GM18507 (cell line): ENCODE data around the gene C2CD2L.
A peak's percentile ranks its signal among the peaks of the same experiment; 100 is the strongest.
"Not testable (repeated sequence)": the region's sequence is repeated elsewhere in the genome, so short reads cannot be mapped to it uniquely, and the experiment has no call there.

Source experiments
- DNase-seq: peaks from one replicate; pipeline ENCODE4 v3.0.0; 2011; ENCODE audit warnings: low read depth; ENCODE audit not compliant: insufficient read length; ENCODE audit errors: extremely low spot score
- FAIRE-seq: peaks from 2 replicates; lab custom pipeline; 2011; peaks lifted over from hg19 to GRCh38; lab: Jason Lieb, UNC

Gene C2CD2L

DNA sequence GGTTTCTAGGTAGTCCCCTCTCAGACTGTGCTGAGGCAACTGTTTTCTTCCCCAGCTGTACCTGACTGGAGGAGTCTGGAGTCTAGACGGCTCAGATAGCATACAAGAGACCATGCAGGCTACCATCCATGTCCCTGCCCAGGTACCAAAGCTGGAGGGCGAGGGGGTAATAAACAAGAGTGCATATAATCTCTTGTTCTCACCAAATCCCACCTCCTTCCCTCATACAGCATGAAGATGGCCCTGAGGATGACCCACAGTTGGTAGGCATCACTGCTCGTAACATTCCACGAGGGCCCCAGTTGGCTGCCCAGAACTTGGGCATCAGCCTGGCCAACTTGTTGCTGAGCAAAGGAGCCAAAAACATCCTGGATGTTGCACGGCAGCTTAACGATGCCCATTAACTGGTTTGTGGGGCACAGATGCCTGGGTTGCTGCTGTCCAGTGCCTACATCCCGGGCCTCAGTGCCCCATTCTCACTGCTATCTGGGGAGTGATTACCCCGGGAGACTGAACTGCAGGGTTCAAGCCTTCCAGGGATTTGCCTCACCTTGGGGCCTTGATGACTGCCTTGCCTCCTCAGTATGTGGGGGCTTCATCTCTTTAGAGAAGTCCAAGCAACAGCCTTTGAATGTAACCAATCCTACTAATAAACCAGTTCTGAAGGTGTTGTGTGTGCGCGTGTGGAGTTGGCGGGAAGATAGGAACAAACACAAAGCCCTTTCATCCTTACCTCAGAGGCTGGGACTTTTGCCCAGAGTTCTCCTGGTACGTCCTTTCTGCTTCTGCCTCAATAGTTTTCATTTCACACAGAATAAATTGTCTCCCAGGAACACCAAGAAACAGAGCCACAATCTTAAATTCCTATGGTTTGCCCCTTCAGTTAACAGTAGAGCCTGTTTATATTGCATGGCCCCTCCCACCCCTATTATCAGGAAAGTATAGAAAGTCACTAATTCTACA is 14.0 kb upstream of the C2CD2L start:
- DNase-seq (no peak), FAIRE-seq (no peak)

DNA sequence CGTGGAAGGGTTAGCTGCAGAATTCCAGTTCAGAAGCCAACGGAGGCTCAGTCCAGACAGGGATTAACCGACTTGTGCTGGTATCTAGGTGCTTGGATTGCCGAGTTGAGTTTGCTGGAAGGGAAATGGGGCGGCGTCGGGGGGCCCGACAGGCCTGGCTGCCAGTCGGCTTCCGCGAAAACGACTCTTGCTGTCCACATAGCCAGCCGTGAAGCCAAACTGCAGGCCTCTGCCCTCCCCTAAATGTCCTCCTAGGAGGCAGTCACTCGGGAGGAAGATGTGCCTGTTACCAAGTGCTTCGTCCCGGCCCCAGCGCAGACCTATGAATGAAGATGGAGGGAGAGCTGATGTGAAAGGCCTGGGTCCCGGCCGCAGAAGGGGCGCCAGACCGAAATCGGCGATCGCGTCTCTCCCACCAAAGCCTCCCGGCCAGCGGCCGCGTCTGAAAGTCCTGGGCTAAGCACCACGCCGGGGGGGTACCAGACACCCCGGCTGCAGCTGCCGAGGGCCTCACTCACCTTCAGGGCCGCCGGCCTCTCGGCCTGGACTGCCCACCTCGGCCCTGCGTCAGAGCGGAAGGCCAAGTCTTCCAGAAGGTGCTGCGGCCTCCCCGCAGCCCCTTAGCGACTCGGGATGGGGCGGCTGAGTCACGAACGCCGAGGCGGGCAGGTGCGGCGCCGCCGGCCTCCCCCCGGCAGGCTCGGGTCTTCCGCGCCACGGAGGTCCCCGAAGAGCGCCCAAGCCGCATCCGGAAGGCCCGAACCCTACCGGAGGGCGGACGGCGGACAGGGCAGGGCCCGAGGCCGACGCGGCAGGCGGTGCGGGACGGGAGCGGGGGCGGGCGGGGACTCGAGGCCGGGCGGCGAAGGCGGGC is 13.0 kb upstream of the C2CD2L start:
- DNase-seq (no peak), FAIRE-seq (no peak)

DNA sequence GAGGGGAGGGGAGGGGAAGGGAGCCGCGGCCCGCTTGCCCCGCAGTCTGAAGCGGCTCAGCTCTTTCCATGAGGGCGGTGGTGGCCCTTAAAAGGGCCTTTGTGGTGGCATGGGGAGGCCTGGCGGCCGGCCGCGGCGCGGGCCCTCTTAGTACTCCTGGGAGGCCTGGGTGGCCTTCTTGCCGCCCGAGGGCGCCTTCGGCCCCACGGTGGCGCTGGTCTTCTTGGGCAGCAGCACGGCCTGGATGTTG is 12.4 kb upstream of the C2CD2L start:
- FAIRE-seq, result no peak
- DNase-seq, result no peak

DNA sequence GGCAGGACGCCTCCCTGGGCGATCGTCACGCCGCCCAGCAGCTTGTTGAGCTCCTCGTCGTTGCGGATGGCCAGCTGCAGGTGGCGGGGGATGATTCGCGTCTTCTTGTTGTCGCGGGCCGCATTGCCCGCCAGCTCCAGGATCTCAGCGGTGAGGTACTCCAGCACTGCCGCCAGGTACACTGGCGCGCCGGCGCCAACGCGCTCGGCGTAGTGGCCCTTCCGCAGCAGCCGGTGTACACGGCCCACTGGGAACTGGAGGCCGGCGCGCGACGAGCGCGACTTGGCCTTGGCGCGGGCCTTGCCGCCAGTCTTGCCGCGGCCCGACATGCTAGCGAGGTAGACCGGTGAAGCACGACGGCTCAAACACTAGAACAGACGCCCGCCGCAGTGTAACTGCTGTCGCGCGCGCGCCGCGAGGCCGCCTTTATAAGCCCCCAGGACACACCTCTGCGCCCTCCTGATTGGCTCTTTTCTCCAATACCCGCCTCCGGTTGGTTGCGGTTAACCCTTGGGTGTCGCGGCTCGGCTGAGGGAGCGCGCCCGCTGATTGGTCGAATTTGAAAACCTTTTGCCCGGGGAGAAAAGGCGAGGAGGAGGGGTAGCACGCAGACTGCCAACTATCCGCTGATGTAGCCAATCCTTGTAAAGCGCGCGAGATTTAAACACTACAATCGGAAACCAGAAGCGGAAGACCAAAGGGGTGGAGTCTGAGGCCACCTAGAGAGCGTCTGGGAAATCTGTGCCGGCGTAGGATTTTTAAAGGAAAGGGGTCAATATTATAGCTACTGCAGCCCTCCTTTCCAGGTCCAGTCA is 11.9 kb upstream of the C2CD2L start:
- peak; percentile 96 for DNase-seq
- FAIRE-seq, result peak; percentile 99

DNA sequence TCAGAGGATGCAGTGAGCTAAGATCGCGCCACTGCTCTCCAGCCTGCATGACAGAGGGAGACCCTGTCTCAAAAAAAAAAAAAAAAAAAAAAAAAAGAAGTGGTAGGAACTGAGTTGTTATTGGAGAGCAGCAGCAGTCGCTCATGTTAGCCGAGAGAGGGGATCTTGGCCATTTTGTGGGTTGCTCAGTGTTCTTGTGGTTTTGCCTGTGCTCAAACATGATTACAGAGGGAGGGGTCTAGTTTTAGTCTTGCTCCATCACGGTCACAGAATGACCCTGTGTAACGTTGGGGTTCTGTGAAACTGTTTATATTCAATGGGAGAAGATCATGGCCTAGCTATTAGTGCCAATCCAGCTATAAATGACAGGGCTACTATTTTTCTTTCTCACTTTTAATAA is 7.4 kb upstream of the C2CD2L start:
- FAIRE-seq (no peak), DNase-seq (no peak)

DNA sequence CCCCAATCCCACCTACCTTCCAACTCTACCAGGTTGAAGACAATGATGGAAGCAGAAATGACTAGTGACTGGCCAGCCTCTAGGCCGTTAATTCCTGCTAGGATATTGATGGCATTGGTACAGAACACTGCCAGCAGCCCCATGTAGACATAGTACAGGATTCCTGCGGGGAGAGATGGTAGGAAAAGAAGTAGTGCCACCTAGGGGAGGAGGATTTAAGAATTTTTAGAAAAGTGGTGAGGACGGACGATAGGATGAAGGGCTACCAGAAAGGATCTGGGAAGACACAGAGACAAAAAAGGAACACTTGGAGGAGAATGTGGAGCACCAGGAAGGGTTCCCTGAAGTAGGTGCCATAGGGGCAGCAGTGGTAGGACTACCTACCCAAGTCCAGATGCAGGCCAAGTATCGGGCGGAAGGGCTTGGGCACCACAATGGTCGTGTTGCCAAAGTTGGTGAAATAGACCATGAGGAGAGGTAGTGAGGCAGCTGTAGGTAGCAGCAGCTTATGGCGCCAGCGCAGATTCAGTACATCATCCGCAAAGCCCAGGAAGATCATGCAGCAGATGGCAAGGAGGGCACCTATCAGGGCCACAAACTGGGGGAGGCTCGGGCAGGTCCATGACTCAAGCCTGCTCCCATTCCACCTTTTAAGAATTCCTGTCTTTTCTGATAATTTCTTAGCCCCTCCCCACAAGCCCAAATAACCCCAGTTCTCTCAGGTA is 6.7 kb upstream of the C2CD2L start:
- no peak for DNase-seq
- FAIRE-seq, result peak; percentile 53

DNA sequence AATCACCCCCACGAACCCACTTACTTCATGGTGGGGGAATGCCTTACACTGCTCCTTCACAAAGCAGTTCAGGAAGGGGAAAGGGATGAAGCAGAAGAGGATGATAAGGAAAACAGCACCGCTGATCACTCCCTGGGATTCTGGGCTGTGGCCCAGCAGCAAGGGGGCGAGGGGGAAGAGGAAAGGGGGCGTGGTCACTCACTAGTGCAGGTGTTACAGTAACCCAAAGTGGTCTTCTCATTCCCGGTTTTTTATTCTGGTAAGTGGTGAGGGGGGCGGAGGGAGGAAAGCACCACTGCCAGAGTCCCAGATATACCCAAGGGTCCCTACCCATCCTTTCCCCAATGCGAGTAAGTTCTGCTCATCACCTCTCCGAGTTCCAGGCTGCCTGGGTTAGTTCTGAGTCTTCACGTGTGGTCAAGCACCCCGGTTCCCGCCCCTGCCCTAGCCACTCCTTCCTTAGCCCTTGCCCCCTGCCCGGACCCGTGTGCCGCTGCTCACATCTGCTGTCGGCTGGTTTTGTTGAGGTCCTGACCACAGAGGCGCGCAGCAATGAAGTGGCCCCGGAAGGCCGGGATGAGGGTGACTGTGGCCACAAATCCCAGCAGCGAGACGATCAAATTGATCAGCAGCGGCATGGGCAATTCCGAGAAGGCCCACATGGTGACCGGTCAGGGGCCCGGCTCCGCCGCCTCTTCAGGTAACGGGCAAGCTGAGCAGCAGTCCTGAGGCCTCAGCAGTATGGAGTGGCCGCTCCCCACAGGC is 6.0 kb upstream of the C2CD2L start:
- DNase-seq (no peak), FAIRE-seq (no peak)

DNA sequence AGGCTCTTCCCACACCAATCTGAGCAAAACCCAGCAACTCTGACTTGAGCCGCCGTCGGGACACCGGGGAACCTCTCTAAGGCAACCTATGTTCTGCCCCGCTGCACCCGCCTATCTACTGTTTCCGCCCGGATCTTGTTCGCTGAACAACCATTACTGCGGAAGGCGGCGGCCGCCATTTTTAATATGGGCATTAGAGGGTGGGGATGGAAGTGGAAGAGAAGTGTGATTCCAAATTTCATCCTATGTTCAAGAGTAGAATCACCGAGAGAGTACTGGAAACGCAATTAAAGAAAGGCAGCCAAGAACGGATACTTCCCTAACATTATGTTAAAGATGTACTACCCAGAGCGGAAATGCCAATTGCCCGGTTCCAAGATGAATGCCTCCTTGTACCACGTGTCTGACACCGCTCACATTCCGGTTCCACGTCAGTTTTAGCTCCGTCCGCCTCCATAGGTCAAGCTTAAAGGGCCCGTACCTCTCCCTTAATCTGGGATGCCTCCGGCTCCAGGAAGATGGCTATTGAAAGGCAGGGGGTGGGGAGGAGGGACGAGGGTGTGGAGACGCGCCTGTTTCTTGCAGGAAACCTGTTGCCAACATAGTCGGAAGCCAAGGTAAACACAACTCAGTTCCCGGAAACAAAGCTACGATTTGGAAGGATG is 5.3 kb upstream of the C2CD2L start, which contains the start of gene DPAGT1:
Gene DPAGT1, minus strand, starts transcription at position 95 of the 665 bp plus-strand sequence. CDS start 198 bp downstream, outside the sequence.
- DNase-seq (no peak), FAIRE-seq (peak; percentile 93)

DNA sequence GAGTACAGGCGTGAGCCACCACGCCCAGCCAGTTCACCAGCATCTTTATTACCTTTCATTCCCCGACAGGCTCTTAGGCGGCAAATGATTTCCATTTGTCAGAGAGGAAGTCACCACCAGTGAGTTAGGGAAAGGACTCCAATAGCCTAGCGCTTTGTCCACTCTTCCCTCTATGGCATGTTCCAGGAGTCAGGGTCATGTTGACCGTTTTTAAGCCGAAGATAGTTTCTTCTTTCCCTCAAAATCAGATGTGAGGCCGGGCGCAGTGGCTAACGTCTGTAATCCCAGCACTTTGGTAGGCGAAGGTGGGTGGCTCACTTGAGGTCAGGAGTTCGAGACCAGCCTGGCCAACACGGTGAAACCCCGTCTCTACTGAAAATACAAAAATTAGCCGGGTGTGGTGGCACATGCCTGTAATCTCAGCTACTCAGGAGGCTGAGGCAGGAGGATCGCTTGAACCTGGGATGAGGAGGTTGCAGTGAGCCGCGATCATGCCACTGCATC is 3.9 kb upstream of the C2CD2L start:
- not testable (repeated sequence) for FAIRE-seq, DNase-seq

DNA sequence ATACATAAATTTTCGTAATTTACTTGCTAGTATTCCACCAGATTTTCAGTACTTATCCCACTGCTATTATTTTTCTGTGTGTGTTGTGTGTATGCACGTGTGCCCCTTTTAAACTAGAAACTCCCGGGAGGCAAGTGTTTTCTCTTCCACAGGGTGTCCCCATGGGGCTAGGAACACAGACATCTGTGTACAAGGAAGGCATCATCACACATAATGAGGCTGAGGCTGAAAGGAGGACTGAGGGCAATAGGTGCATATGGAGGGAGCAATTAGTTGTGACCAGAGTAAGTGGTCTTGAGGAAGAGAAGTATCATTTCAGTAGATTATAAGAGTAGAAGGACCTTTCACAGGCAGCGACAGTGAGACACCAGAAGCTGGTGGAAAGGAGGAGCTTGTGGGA is 3.4 kb upstream of the C2CD2L start:
- DNase-seq (no peak), FAIRE-seq (no peak)

DNA sequence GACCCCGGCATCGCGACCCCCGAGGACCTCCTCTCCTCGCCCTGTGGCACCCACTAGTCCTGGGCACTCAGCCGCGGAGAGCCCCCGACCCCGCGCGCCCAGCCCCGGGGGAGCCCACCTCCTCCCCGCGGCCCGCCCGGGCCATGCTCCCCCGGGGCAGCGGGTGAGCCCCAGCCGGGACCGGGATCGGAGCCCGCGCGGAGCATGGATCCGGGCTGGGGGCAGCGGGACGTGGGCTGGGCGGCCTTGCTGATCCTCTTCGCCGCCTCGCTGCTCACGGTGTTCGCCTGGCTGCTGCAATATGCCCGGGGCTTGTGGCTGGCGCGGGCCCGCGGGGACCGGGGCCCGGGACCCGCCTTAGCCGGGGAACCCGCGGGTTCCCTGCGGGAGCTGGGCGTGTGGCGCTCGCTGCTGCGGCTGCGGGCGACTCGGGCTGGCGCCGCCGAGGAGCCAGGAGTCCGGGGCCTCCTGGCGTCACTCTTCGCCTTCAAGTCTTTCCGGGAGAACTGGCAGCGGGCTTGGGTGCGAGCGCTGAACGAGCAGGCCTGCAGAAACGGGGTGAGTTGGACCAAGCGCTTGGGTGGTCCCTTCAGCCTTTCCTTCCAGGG is 498 bp downstream of the C2CD2L start:
- no peak for FAIRE-seq
- no peak for DNase-seq

DNA sequence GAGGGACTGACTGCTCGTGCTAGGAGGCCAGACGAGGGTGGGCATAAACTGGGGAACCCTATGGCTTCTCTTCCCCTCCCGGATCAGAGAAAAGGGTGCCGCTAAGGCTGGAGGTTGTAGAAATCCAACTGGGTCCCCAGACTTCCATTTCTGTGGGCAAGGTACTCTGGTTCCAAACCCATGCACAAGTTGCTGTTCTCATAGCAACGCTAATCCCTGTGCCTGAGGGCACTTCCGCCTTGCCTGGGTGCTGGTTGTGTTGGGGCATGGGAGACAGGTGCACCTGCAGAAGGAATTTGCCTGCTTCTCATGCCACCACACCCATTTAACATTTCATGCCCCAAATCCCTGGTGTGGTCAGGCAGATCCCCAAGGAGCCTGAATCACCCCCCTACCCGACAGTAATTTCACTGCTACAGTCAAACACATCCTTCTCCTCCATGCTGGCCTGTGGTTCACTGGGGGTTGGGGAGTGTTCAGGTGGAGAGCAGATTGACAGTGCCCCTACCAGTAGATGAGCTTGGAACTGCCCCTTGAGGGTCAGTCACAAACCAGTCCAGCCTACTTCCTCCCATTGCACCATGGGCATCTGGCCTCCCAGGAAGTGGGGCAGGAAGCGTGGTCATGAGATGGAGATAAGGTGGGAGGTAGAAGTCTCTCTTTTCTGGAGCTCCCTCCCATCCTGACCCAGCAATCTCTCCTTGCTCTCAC is 1.2 kb downstream of the C2CD2L start:
- no peak for DNase-seq
- FAIRE-seq, result peak; percentile 68

DNA sequence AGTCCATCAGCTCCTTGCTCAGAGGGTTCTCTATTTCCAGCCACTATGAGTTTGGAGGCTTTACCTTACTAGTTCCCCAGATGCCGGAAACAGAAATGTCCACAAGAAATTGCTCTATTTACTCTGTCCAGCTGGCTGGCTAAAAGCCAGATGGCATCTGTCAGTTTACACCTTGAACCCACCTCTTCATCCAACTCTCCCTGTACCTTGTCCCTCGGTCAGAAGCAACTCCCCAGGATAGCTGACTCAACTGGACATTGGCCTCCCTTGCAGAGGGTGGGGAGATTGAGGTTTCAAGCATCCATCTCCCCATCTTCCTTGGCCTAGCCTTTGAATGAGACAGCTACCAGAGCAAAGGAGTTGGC is 1.7 kb downstream of the C2CD2L start:
- FAIRE-seq (no peak), DNase-seq (no peak)

DNA sequence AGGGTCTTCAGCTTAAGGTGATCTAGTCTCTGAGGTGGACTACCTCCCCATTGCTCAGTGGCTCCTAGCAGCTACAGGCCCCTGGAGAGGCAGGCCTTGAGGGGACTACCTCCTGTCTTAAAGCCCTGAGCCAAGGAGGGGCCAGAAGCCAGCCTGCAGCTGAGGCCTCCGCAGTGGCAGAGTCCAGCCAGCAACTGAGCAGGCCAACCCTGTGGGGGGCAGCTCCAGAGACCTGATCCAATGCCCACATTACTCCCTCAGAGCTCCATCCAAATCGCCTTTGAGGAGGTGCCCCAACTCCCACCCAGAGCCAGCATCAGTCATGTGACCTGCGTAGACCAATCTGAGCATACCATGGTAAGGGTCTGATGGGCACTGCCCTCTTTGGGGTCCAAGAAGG is 2.7 kb downstream of the C2CD2L start:
- FAIRE-seq (no peak), DNase-seq (no peak)

DNA sequence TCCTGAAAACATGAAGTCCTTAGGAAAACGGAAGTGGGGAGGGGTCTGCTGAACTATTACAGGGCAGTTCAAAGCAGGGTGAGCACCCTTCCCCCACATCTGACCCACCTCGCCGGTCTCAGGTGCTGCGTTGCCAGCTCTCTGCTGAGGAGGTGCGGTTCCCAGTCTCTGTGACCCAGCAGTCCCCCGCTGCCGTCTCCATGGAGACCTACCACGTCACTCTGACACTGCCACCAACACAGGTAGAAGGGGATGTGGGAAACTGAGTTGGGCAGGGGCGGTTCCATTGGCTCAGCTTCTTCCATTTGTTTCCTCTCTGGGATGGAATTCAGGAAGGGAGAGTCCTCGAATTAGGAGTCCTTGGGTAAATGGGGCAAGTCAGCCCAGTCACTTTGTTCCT is 3.3 kb downstream of the C2CD2L start:
- FAIRE-seq (no peak), DNase-seq (no peak)

DNA sequence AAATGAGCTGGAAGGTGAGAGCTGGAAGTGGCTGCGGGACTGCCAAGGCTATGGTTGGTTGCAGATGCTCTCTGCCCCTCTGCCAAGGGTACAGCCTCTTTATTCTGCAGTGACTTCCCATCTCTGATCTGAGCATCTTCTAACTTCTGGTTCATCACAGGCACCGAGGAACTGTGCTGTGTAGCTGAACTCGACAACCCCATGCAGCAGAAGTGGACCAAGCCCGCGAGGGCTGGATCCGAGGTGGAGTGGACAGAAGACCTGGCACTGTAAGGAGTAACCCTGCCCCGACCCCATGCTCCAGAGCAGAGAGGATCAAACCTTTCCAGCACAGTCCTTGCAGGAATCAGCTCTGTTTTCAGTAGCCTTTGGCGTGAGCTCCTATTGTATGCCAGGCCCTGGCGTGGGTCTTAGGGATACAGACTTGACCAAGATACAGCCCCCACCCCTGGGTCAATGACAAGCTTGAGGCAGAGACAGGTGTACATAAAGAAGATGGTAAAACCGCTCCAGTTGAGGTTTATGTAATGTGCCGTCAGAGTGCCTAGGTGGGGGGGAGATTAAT is 4.3 kb downstream of the C2CD2L start:
- DNase-seq, result no peak
- no peak for FAIRE-seq
